ENCODE results near the gene WASL. TPM values are rescaled to one million over a fixed set of nuclear protein-coding genes. Genes with fewer than 3 reads are reported as not detected.
A peak's percentile ranks its signal among the peaks of the same experiment; 100 is the strongest.

Gene WASL
- polyA plus RNA-seq, 1 donor (not counting 4 experiments of a cell fraction or from before 2014, with no cell fraction given): 17.5 TPM

- no peaks in the 10 kb centered on the region for H3K9me3 ChIP-seq (ENCODE audit: control insufficient read depth, low read depth, low read length)
- no peaks in the 10 kb centered on the region for H3K79me2 ChIP-seq (ENCODE audit: control insufficient read depth, insufficient read depth, low read length)
- H4K20me1 ChIP-seq (ENCODE audit: control insufficient read depth, extremely low read depth, insufficient read depth, low read length): no peaks in the 10 kb centered on the region
- no peak overlapping the region for H3K27ac ChIP-seq (ENCODE audit: control insufficient read depth, insufficient read depth, low read length)
- FAIRE-seq: peak; percentile 32
- H3K27me3 ChIP-seq (ENCODE audit: control insufficient read depth, extremely low read depth, insufficient read depth, low read length): no peaks in the 10 kb centered on the region
- no peaks in the 10 kb centered on the region for H3K36me3 ChIP-seq (ENCODE audit: control insufficient read depth in 2 of 2, extremely low read depth in 1 of 2, insufficient read depth in 2 of 2, low read length in 2 of 2)
- no peak overlapping the region for H3K9ac ChIP-seq (ENCODE audit: control insufficient read depth, extremely low read depth, insufficient read depth, low read length)
- no peak for DNase-seq (ENCODE audit: low read depth, low spot score)
- H3K4me1 ChIP-seq (ENCODE audit: control insufficient read depth, extremely low read depth, insufficient read depth, low read length): peaks cover 19% of the 10 kb centered on the region
- no peak overlapping the region for H2AFZ ChIP-seq (ENCODE audit: control insufficient read depth, low read length)
- TF ChIP-seq EZH2 (IDR thresholded peaks at IDR 0.05; ENCODE audit: low read length) (no peak), CTCF (optimal IDR thresholded peaks at IDR 0.05 in 1 of 3, IDR thresholded peaks at IDR 0.05 in 1 of 3, conservative IDR thresholded peaks at IDR 0.05 in 1 of 3; ENCODE audit: extremely low read depth in 1 of 3, insufficient read depth in 2 of 3, low read length in 3 of 3) (no peak)
- no peaks in the 10 kb centered on the region for H3K9me1 ChIP-seq (ENCODE audit: control insufficient read depth, extremely low read depth, insufficient read depth, low read length)
- dilution Hi-C loops (cut with MboI; ENCODE audit: extremely low pct_ligation_motif_present, low sequenced_read_pairs): no loop called here
- no peak overlapping the region for H3K4me2 ChIP-seq (ENCODE audit: control insufficient read depth, extremely low read depth, insufficient read depth, low read depth, low read length)
- no peak overlapping the region for H3K4me3 ChIP-seq (ENCODE audit: control insufficient read depth in 2 of 3, extremely low read depth in 1 of 3, insufficient read depth in 2 of 3, low read depth in 1 of 3, low read length in 3 of 3)
These were observed 19.7 kb upstream of the WASL start for GRCh38 chr7:123768493-123768892.

- Histone ChIP-seq H3K27ac (ENCODE audit: control insufficient read depth, insufficient read depth, low read length) (no peak overlapping the region), H3K79me2 (ENCODE audit: control insufficient read depth, insufficient read depth, low read length) (no peaks in the 10 kb centered on the region), H4K20me1 (ENCODE audit: control insufficient read depth, extremely low read depth, insufficient read depth, low read length) (no peaks in the 10 kb centered on the region), H2AFZ (ENCODE audit: control insufficient read depth, low read length) (no peak overlapping the region), H3K9ac (ENCODE audit: control insufficient read depth, extremely low read depth, insufficient read depth, low read length) (no peak overlapping the region), H3K9me3 (ENCODE audit: control insufficient read depth, low read depth, low read length) (no peaks in the 10 kb centered on the region), H3K4me2 (ENCODE audit: control insufficient read depth, extremely low read depth, insufficient read depth, low read depth, low read length) (no peak overlapping the region), H3K36me3 (ENCODE audit: control insufficient read depth in 2 of 2, extremely low read depth in 1 of 2, insufficient read depth in 2 of 2, low read length in 2 of 2) (no peaks in the 10 kb centered on the region), H3K4me1 (ENCODE audit: control insufficient read depth, extremely low read depth, insufficient read depth, low read length) (peaks cover 2% of the 10 kb centered on the region), H3K27me3 (ENCODE audit: control insufficient read depth, extremely low read depth, insufficient read depth, low read length) (no peaks in the 10 kb centered on the region), H3K9me1 (ENCODE audit: control insufficient read depth, extremely low read depth, insufficient read depth, low read length) (no peaks in the 10 kb centered on the region), H3K4me3 (ENCODE audit: control insufficient read depth in 2 of 3, extremely low read depth in 1 of 3, insufficient read depth in 2 of 3, low read depth in 1 of 3, low read length in 3 of 3) (no peak overlapping the region)
- DNase-seq (ENCODE audit: low read depth, low spot score) (no peak), FAIRE-seq (no peak)
- dilution Hi-C loops (cut with MboI; ENCODE audit: extremely low pct_ligation_motif_present, low sequenced_read_pairs): no loop called here
- TF ChIP-seq EZH2 (IDR thresholded peaks at IDR 0.05; ENCODE audit: low read length): no peak
- no peak for TF ChIP-seq CTCF (optimal IDR thresholded peaks at IDR 0.05 in 1 of 3, IDR thresholded peaks at IDR 0.05 in 1 of 3, conservative IDR thresholded peaks at IDR 0.05 in 1 of 3; ENCODE audit: extremely low read depth in 1 of 3, insufficient read depth in 2 of 3, low read length in 3 of 3)
These were observed 14.4 kb upstream of the WASL start for GRCh38 chr7:123763191-123763661.
